Stomach smooth muscle (tissue), 2 donors: ENCODE results near the gene MMP28.

Experiments used
- H3K27ac ChIP-seq: one replicate; pipeline ENCODE4 v1.7.0; 2013; ENCODE audit warnings: mild to moderate bottlenecking, low read length, inconsistent platforms
- H3K27me3 ChIP-seq, 2 donors: one replicate each; pipeline ENCODE4 v1.7.0; 2013; ENCODE audit warnings: low read length in 2 of 2; ENCODE audit not compliant: insufficient read depth in 2 of 2, control insufficient read depth in 1 of 2
- H3K36me3 ChIP-seq, 2 donors: one replicate each; pipeline ENCODE4 v1.7.0; 2013; ENCODE audit warnings: low read length in 2 of 2; ENCODE audit not compliant: control insufficient read depth in 2 of 2, insufficient read depth in 2 of 2
- H3K4me1 ChIP-seq: one replicate; pipeline ENCODE4 v1.7.0; 2013; ENCODE audit warnings: low read length; ENCODE audit not compliant: control insufficient read depth, insufficient read depth
- H3K4me3 ChIP-seq, 2 donors: one replicate each; pipeline ENCODE4 v1.7.0; 2013; ENCODE audit warnings: low read length in 2 of 2
- H3K9ac ChIP-seq, 2 donors: one replicate each; pipeline ENCODE4 v1.7.0; 2013; ENCODE audit warnings: low read length in 2 of 2, mild to moderate bottlenecking in 1 of 2
- H3K9me3 ChIP-seq, 2 donors: one replicate each; pipeline ENCODE4 v1.7.0; 2013; ENCODE audit warnings: low read length in 2 of 2; ENCODE audit not compliant: control insufficient read depth in 2 of 2
- donor health status: healthy.
- donor health status: Pancreatic carcinoma.

Gene MMP28

GRCh38 chr17:35784895-35785294 lies 10.5 kb downstream of the MMP28 start:
- Histone ChIP-seq H3K27me3 (no peaks in the 10 kb centered on the region), H3K9ac (no peak overlapping the region), H3K4me1 (peaks cover 47% of the 10 kb centered on the region), H3K27ac (no peak overlapping the region), H3K4me3 (no peak overlapping the region), H3K36me3 (no peaks in the 10 kb centered on the region), H3K9me3 (no peaks in the 10 kb centered on the region)

GRCh38 chr17:35780950-35781349 lies 14.5 kb downstream of the MMP28 start:
- Histone ChIP-seq H3K36me3 (peaks cover 7 to 9% of the 10 kb centered on the region in 2 donors), H3K4me3 (no peak overlapping the region), H3K9me3 (no peaks in the 10 kb centered on the region), H3K9ac (no peak overlapping the region), H3K27ac (no peak overlapping the region), H3K27me3 (no peaks in the 10 kb centered on the region), H3K4me1 (peaks cover 26% of the 10 kb centered on the region)

GRCh38 chr17:35778641-35779196 lies 16.7 kb downstream of the MMP28 start:
- Histone ChIP-seq H3K27me3 (no peaks in the 10 kb centered on the region), H3K4me1 (peaks cover 30% of the 10 kb centered on the region), H3K9ac (no peak overlapping the region), H3K27ac (no peak overlapping the region), H3K9me3 (no peaks in the 10 kb centered on the region), H3K4me3 (no peak overlapping the region), H3K36me3 (peaks cover 7 to 9% of the 10 kb centered on the region in 2 donors)

- Histone ChIP-seq H3K9me3 (no peaks in the 10 kb centered on the region), H3K4me3 (peak overlapping the region; percentile 31 to 68), H3K9ac (peak overlapping the region; percentile 80), H3K27ac (peak overlapping the region; percentile 99), H3K27me3 (no peaks in the 10 kb centered on the region), H3K36me3 (peaks cover 7 to 9% of the 10 kb centered on the region in 2 donors), H3K4me1 (peaks cover 44% of the 10 kb centered on the region)
Measured at GRCh38 chr17:35775583-35775982, 19.9 kb downstream of the MMP28 start.

GRCh38 chr17:35775039-35775438 lies 20.4 kb downstream of the MMP28 start:
- peak overlapping the region; percentile 31 to 68 for H3K4me3 ChIP-seq
- no peaks in the 10 kb centered on the region for H3K9me3 ChIP-seq
- H3K4me1 ChIP-seq: peaks cover 44% of the 10 kb centered on the region
- H3K9ac ChIP-seq: peak overlapping the region; percentile 80
- H3K27me3 ChIP-seq: no peaks in the 10 kb centered on the region
- H3K36me3 ChIP-seq: peaks cover 7 to 9% of the 10 kb centered on the region in 2 donors
- peak overlapping the region; percentile 99 for H3K27ac ChIP-seq

- peaks cover 6 to 7% of the 10 kb centered on the region in 2 donors for H3K36me3 ChIP-seq
- peak overlapping the region; percentile 99 for H3K27ac ChIP-seq
- H3K4me1 ChIP-seq: peaks cover 44% of the 10 kb centered on the region
- no peaks in the 10 kb centered on the region for H3K9me3 ChIP-seq
- peak overlapping the region; percentile 31 to 68 for H3K4me3 ChIP-seq
- H3K27me3 ChIP-seq: no peaks in the 10 kb centered on the region
- peak overlapping the region; percentile 80 for H3K9ac ChIP-seq
Measured at GRCh38 chr17:35774499-35774898, 20.9 kb downstream of the MMP28 start.

- Histone ChIP-seq H3K9me3 (no peaks in the 10 kb centered on the region), H3K36me3 (peaks cover 3 to 5% of the 10 kb centered on the region in 2 donors), H3K27ac (peak overlapping the region; percentile 99), H3K9ac (peak overlapping the region; percentile 34 to 64), H3K27me3 (no peaks in the 10 kb centered on the region), H3K4me3 (peak overlapping the region in 1 of 2 donors; percentile 3), H3K4me1 (peaks cover 44% of the 10 kb centered on the region)
Measured at GRCh38 chr17:35773679-35774425, 21.6 kb downstream of the MMP28 start.

GRCh38 chr17:35773129-35773528 lies 22.3 kb downstream of the MMP28 start:
- no peak overlapping the region for H3K4me3 ChIP-seq
- H3K9ac ChIP-seq: peak overlapping the region; percentile 34 to 64
- peak overlapping the region; percentile 99 for H3K27ac ChIP-seq

GRCh38 chr17:35769895-35770486 lies 25.4 kb downstream of the MMP28 start:
- Histone ChIP-seq H3K27me3 (no peaks in the 10 kb centered on the region), H3K4me3 (no peak overlapping the region)

More at GRCh38 chr17:35773129-35773528, 22.3 kb downstream of the MMP28 start:
- no peaks in the 10 kb centered on the region for H3K9me3 ChIP-seq
- peaks cover 3 to 5% of the 10 kb centered on the region in 2 donors for H3K36me3 ChIP-seq
- no peaks in the 10 kb centered on the region for H3K27me3 ChIP-seq
- peaks cover 42% of the 10 kb centered on the region for H3K4me1 ChIP-seq

GRCh38 chr17:35768797-35769196 lies 26.6 kb downstream of the MMP28 start:
- H3K4me1 ChIP-seq: peaks cover 45% of the 10 kb centered on the region

More at GRCh38 chr17:35769895-35770486, 25.4 kb downstream of the MMP28 start:
- Histone ChIP-seq H3K27ac (no peak overlapping the region), H3K9me3 (no peaks in the 10 kb centered on the region), H3K4me1 (peaks cover 45% of the 10 kb centered on the region), H3K36me3 (no peaks in the 10 kb centered on the region), H3K9ac (no peak overlapping the region)

More at GRCh38 chr17:35768797-35769196, 26.6 kb downstream of the MMP28 start:
- H3K27me3 ChIP-seq: no peaks in the 10 kb centered on the region
- H3K9ac ChIP-seq: no peak overlapping the region
- no peaks in the 10 kb centered on the region for H3K36me3 ChIP-seq
- H3K9me3 ChIP-seq: no peaks in the 10 kb centered on the region
- H3K4me3 ChIP-seq: no peak overlapping the region
- H3K27ac ChIP-seq: no peak overlapping the region
